NCI-H2081 (cell line): ENCODE measurements around the gene DYRK3.
"Not testable (repeated sequence)": the region's sequence is repeated elsewhere in the genome, so short reads cannot be mapped to it uniquely, and the experiment has no call there.

Source experiments
- DNase-seq, 2 experiments: peaks; one replicate each; lab custom pipeline; 2025; lab: John Stamatoyannopoulos, UW

Gene DYRK3

GRCh38 chr1:206631085-206631509 lies 4.2 kb upstream of the DYRK3 start:
- DNase-seq = peak; percentile 62 to 79

GRCh38 chr1:206633708-206634121 lies 1.6 kb upstream of the DYRK3 start:
- no peak for DNase-seq

GRCh38 chr1:206634365-206635079 lies 814 bp upstream of the DYRK3 start:
- peak; percentile 92 to 93 for DNase-seq

DNA sequence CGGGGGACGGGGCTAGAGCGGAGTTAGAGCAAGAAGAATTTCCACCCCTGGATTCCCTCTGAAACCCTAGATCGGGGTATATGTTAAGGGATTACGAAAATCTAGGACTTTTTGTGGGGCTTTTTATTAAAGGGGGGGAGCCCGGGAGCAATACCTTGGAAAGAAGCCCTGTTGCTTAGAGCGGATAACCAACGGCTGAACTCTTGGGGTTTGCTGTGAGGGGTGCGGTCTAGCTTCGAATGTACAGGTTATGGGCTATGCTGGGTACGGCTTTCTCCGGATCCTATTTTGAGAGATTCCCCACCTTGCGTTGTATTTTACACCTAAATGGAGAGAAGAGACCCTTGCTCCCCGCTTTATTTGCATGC lies 626 bp downstream of the DYRK3 start:
- DNase-seq = no peak

DNA sequence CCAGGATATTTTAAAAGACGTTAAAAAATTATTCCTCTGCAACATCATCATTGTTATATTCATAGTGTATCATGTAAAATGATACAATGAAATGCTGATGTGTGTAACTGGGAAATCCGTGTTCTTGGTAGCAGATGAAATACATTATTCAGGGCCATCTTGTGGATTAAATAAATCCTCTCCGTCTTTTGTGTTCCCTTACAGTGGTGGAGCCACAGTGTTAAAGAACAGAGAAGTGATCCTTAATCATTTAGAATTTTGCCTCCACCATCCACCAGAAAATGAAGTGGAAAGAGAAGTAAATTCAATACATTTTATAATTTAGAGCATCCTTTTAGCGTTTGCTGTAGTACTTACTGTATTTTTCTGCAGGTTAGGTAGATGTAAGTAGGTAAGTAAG lies 1.3 kb downstream of the DYRK3 start:
- DNase-seq = no peak

GRCh38 chr1:206637605-206638004 lies 2.3 kb downstream of the DYRK3 start:
- no peak for DNase-seq

GRCh38 chr1:206642074-206642473 lies 6.7 kb downstream of the DYRK3 start:
- DNase-seq = not testable (repeated sequence)

GRCh38 chr1:206643118-206643698 lies 7.9 kb downstream of the DYRK3 start:
- DNase-seq = no peak

GRCh38 chr1:206646504-206646903 lies 11.2 kb downstream of the DYRK3 start:
- no peak for DNase-seq

- DNase-seq = no peak
Measured at GRCh38 chr1:206647224-206647623, 11.9 kb downstream of the DYRK3 start.

GRCh38 chr1:206649261-206649921 lies 14.1 kb downstream of the DYRK3 start:
- DNase-seq = no peak

- no peak for DNase-seq
Measured at GRCh38 chr1:206651014-206651413, 15.7 kb downstream of the DYRK3 start.

- DNase-seq = no peak
Measured at GRCh38 chr1:206651958-206652890, 16.9 kb downstream of the DYRK3 start.

- DNase-seq = no peak
Measured at GRCh38 chr1:206653715-206654459, 18.6 kb downstream of the DYRK3 start.

- DNase-seq = no peak
Measured at GRCh38 chr1:206654828-206655227, 19.5 kb downstream of the DYRK3 start.

- DNase-seq = peak; percentile 38 to 60
Measured at GRCh38 chr1:206655471-206655882, 20.1 kb downstream of the DYRK3 start.

DNA sequence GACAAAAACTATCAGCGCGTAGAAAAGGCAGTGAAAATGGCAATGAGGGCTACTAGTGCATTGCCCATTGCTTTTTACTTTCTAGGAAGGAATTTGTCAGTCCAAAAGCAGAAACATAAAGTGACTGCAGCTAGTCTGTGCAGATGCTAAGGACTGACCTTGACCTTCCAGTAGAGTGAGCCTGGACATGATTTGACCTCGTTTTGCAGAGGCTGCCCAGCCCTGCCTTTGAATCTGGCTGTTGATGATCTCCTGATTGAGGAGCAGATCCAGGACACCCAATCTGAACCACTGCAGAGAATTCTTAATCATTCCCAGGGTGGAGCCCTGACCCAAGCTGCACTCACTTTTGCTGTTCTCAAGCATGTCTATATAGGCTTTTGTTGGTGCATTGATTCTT lies 21.6 kb downstream of the DYRK3 start:
- no peak for DNase-seq

- no peak for DNase-seq
Measured at GRCh38 chr1:206657751-206658150, 22.4 kb downstream of the DYRK3 start.

DNA sequence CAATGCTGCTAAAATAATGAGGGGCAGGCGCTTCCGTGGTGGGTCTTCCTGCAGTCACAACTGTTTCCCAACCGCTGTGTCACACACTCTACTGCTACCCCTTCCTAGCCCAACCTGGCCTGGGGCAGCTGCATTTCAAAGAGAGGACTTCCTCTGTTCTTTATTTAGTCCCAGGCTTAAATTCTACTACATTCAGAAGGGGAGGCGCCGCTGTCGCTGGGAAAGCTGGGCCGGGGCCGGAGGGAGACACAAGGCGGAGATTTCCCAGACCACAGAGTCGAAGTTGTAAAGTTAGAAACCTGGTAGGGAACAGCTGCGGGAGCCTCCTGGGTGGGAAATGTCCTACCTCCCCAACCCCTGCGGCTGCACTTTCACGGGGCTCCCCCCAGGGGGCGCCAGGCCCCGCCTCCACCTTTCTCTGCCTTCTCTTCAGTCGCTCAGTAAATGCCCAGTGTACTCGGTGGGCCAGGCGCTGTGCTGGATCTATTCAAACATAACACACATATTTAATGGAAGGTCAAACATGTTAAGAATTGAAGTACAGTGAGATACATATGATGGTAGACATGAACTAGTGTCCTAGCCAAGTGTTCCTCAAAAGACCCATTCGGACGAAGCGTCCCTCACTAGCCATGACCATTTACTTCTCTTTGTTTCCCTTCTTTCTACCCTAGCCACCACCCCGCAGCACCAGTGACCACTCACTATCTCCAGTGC lies 23.1 kb downstream of the DYRK3 start:
- DNase-seq = no peak

DNA sequence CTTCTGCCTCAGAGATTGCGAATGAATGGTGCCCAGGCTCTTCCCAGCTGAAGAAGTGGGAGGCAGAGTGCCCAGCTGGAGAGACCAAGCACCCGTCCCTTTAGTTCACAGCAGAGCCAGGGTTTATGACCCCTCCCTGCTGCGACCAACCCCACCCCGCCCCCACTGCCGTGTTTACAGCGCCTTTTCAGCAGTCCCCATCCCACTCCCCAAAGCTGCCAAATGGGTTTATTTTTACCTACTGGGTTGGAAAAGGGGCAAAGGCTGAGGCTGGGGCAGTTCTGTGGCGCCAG lies 23.6 kb downstream of the DYRK3 start:
- DNase-seq = no peak

DNA sequence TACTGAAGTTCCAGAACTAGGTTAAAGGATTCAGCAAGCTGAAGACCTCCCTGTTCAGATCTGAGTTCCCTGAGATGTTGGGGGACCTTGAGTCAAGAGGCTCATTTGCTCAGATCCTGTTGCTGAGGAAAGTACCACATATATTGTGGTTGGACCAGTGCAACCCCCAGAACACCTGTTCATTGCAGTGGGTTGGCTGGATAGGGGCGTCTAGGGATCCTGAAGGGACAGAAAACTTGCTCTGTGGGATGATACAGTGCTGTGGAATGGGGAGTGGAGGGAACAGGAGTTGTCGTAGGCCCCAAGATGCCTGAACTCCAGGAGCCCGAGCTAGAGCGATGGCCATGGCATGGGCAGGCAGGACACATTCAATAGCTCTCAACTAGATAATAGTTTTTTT lies 24.8 kb downstream of the DYRK3 start:
- DNase-seq = no peak
